ENCODE measurements around the gene PEX11B.
A peak's percentile ranks its signal among the peaks of the same experiment; 100 is the strongest.
"Not testable (repeated sequence)": the region's sequence is repeated elsewhere in the genome, so short reads cannot be mapped to it uniquely, and the experiment has no call there.

PEX11B gene

GRCh38 chr1:145927063-145927886 lies 8.8 kb upstream of the PEX11B start, which contains the start of gene RBM8A:
Gene RBM8A (minus strand): TSS chr1:145927484. CDS start chr1:145927426, 58 bp downstream.
- Histone ChIP-seq H3K79me1 (ENCODE audit: low read depth, low read length) (peaks cover 5% of the 10 kb centered on the region), H3K27ac (replicated peaks; ENCODE audit: low read length) (peak within 1 kb of the TSS; percentile 84), H3K4me2 (ENCODE audit: insufficient read depth, low read length, poor library complexity, severe bottlenecking) (peak within 1 kb of the TSS; percentile 67), H4K91ac (ENCODE audit: low read depth, low read length, poor library complexity) (no peak within 1 kb of the TSS), H3K27me3 (ENCODE audit: control insufficient read depth in 3 of 3, insufficient read depth in 3 of 3, low read depth in 1 of 3, low read length in 3 of 3) (no peaks in the 10 kb centered on the region), H3K23ac (ENCODE audit: low read depth, low read length, poor library complexity) (no peak within 1 kb of the TSS), H3K9ac (ENCODE audit: low read depth, low read length, poor library complexity) (peak within 1 kb of the TSS; percentile 86), H3K36me3 (replicated peaks in 1 of 2; ENCODE audit: control insufficient read depth in 2 of 2, insufficient read depth in 2 of 2, low read length in 2 of 2) (peaks cover 7 to 35% of the 10 kb centered on the region in 2 donors), H3K9me3 (replicated peaks in 1 of 2; ENCODE audit: control insufficient read depth in 2 of 2, insufficient read depth in 1 of 2, low read depth in 1 of 2, low read length in 2 of 2) (no peaks in the 10 kb centered on the region), H2BK120ac (ENCODE audit: low read depth, low read length) (no peak within 1 kb of the TSS), H2AFZ (ENCODE audit: low read length) (peak within 1 kb of the TSS; percentile 72), H2BK5ac (ENCODE audit: low read length) (no peak within 1 kb of the TSS), H3K4me3 (ENCODE audit: low read length in 2 of 2) (peak within 1 kb of the TSS; percentile 76 to 91), H3K4ac (ENCODE audit: low read length) (no peak within 1 kb of the TSS), H2BK12ac (ENCODE audit: low read length) (no peak within 1 kb of the TSS), H2AK5ac (ENCODE audit: low read depth, low read length) (peak within 1 kb of the TSS; percentile 68), H2BK15ac (ENCODE audit: low read length) (no peak within 1 kb of the TSS), H3K14ac (ENCODE audit: low read length) (no peak within 1 kb of the TSS), H3K4me1 (ENCODE audit: control insufficient read depth in 2 of 2, insufficient read depth in 1 of 2, low read depth in 1 of 2, low read length in 2 of 2) (peaks cover 1 to 5% of the 10 kb centered on the region in 2 donors), H3K18ac (ENCODE audit: low read length) (peak within 1 kb of the TSS; percentile 92), H4K8ac (ENCODE audit: low read depth, low read length) (no peak within 1 kb of the TSS)
- peak; percentile 94 for DNase-seq (ENCODE audit: low spot score)
- WGBS, 2 donors (ENCODE audit: extremely low coverage in 2 of 2, insufficient read length in 2 of 2, insufficient replicate concordance in 1 of 2) = no CpG with 5 or more reads among the region's 41 CpGs

- Histone ChIP-seq H4K91ac (ENCODE audit: low read depth, low read length, poor library complexity) (no peak overlapping the region), H3K79me1 (ENCODE audit: low read depth, low read length) (peaks cover 5% of the 10 kb centered on the region), H3K14ac (ENCODE audit: low read length) (no peak overlapping the region), H3K4me1 (ENCODE audit: control insufficient read depth in 2 of 2, insufficient read depth in 1 of 2, low read depth in 1 of 2, low read length in 2 of 2) (peaks cover 1 to 5% of the 10 kb centered on the region in 2 donors), H2AFZ (ENCODE audit: low read length) (peak overlapping the region; percentile 72), H3K9me3 (replicated peaks in 1 of 2; ENCODE audit: control insufficient read depth in 2 of 2, insufficient read depth in 1 of 2, low read depth in 1 of 2, low read length in 2 of 2) (no peaks in the 10 kb centered on the region), H3K9ac (ENCODE audit: low read depth, low read length, poor library complexity) (no peak overlapping the region), H4K8ac (ENCODE audit: low read depth, low read length) (no peak overlapping the region), H2BK5ac (ENCODE audit: low read length) (no peak overlapping the region), H3K27ac (replicated peaks; ENCODE audit: low read length) (no peak overlapping the region), H3K27me3 (ENCODE audit: control insufficient read depth in 3 of 3, insufficient read depth in 3 of 3, low read depth in 1 of 3, low read length in 3 of 3) (no peaks in the 10 kb centered on the region), H3K18ac (ENCODE audit: low read length) (no peak overlapping the region), H2BK15ac (ENCODE audit: low read length) (no peak overlapping the region), H3K4me2 (ENCODE audit: insufficient read depth, low read length, poor library complexity, severe bottlenecking) (peak overlapping the region; percentile 55), H3K36me3 (replicated peaks in 1 of 2; ENCODE audit: control insufficient read depth in 2 of 2, insufficient read depth in 2 of 2, low read length in 2 of 2) (peaks cover 7 to 40% of the 10 kb centered on the region in 2 donors), H2BK120ac (ENCODE audit: low read depth, low read length) (no peak overlapping the region), H3K23ac (ENCODE audit: low read depth, low read length, poor library complexity) (no peak overlapping the region), H2BK12ac (ENCODE audit: low read length) (no peak overlapping the region), H2AK5ac (ENCODE audit: low read depth, low read length) (no peak overlapping the region), H3K4me3 (ENCODE audit: low read length in 2 of 2) (peak overlapping the region; percentile 76 to 91), H3K4ac (ENCODE audit: low read length) (no peak overlapping the region)
- no peak for DNase-seq (ENCODE audit: low spot score)
- no CpG with 5 or more reads among the region's 19 CpGs for WGBS, 2 donors (ENCODE audit: extremely low coverage in 2 of 2, insufficient read length in 2 of 2, insufficient replicate concordance in 1 of 2)
Measured at GRCh38 chr1:145926686-145927062, 8.2 kb upstream of the PEX11B start.

- Histone ChIP-seq H2BK5ac (ENCODE audit: low read length) (no peak overlapping the region), H3K9me3 (replicated peaks in 1 of 2; ENCODE audit: control insufficient read depth in 2 of 2, insufficient read depth in 1 of 2, low read depth in 1 of 2, low read length in 2 of 2) (no peaks in the 10 kb centered on the region), H2BK120ac (ENCODE audit: low read depth, low read length) (no peak overlapping the region), H3K27me3 (ENCODE audit: control insufficient read depth in 3 of 3, insufficient read depth in 3 of 3, low read depth in 1 of 3, low read length in 3 of 3) (no peaks in the 10 kb centered on the region), H2BK12ac (ENCODE audit: low read length) (no peak overlapping the region), H2BK15ac (ENCODE audit: low read length) (no peak overlapping the region), H3K27ac (replicated peaks; ENCODE audit: low read length) (no peak overlapping the region), H3K36me3 (replicated peaks in 1 of 2; ENCODE audit: control insufficient read depth in 2 of 2, insufficient read depth in 2 of 2, low read length in 2 of 2) (peaks cover 7 to 48% of the 10 kb centered on the region in 2 donors), H3K14ac (ENCODE audit: low read length) (no peak overlapping the region), H4K8ac (ENCODE audit: low read depth, low read length) (no peak overlapping the region), H3K4ac (ENCODE audit: low read length) (no peak overlapping the region), H2AFZ (ENCODE audit: low read length) (no peak overlapping the region), H3K9ac (ENCODE audit: low read depth, low read length, poor library complexity) (no peak overlapping the region), H3K4me1 (ENCODE audit: control insufficient read depth in 2 of 2, insufficient read depth in 1 of 2, low read depth in 1 of 2, low read length in 2 of 2) (peaks cover 7 to 12% of the 10 kb centered on the region in 2 donors), H2AK5ac (ENCODE audit: low read depth, low read length) (no peak overlapping the region), H3K18ac (ENCODE audit: low read length) (no peak overlapping the region), H4K91ac (ENCODE audit: low read depth, low read length, poor library complexity) (no peak overlapping the region), H3K23ac (ENCODE audit: low read depth, low read length, poor library complexity) (no peak overlapping the region), H3K4me3 (ENCODE audit: low read length in 2 of 2) (no peak overlapping the region), H3K79me1 (ENCODE audit: low read depth, low read length) (peaks cover 5% of the 10 kb centered on the region), H3K4me2 (ENCODE audit: insufficient read depth, low read length, poor library complexity, severe bottlenecking) (no peak overlapping the region)
- no peak for DNase-seq (ENCODE audit: low spot score)
- no CpG with 5 or more reads among the region's 2 CpGs for WGBS, 2 donors (ENCODE audit: extremely low coverage in 2 of 2, insufficient read length in 2 of 2, insufficient replicate concordance in 1 of 2)
Measured at GRCh38 chr1:145922266-145922665, 3.7 kb upstream of the PEX11B start.

GRCh38 chr1:145920297-145920696 lies 1.8 kb upstream of the PEX11B start:
- H2AFZ ChIP-seq (ENCODE audit: low read length); H3K4me2 ChIP-seq (ENCODE audit: insufficient read depth, low read length, poor library complexity, severe bottlenecking); H3K4me3 ChIP-seq (ENCODE audit: low read length in 2 of 2); H2BK120ac ChIP-seq (ENCODE audit: low read depth, low read length); DNase-seq (ENCODE audit: low spot score); H2BK12ac ChIP-seq (ENCODE audit: low read length); H3K9ac ChIP-seq (ENCODE audit: low read depth, low read length, poor library complexity); H3K79me1 ChIP-seq (ENCODE audit: low read depth, low read length); H3K4ac ChIP-seq (ENCODE audit: low read length); H3K14ac ChIP-seq (ENCODE audit: low read length); H3K27ac ChIP-seq (replicated peaks; ENCODE audit: low read length); H2AK5ac ChIP-seq (ENCODE audit: low read depth, low read length); H2BK5ac ChIP-seq (ENCODE audit: low read length); H3K23ac ChIP-seq (ENCODE audit: low read depth, low read length, poor library complexity); H3K9me3 ChIP-seq (replicated peaks in 1 of 2; ENCODE audit: control insufficient read depth in 2 of 2, insufficient read depth in 1 of 2, low read depth in 1 of 2, low read length in 2 of 2); H2BK15ac ChIP-seq (ENCODE audit: low read length); H3K27me3 ChIP-seq (ENCODE audit: control insufficient read depth in 3 of 3, insufficient read depth in 3 of 3, low read depth in 1 of 3, low read length in 3 of 3); H4K91ac ChIP-seq (ENCODE audit: low read depth, low read length, poor library complexity); H4K8ac ChIP-seq (ENCODE audit: low read depth, low read length); H3K18ac ChIP-seq (ENCODE audit: low read length): not testable (repeated sequence)
- no CpG with 5 or more reads among the region's 4 CpGs for WGBS, 2 donors (ENCODE audit: extremely low coverage in 2 of 2, insufficient read length in 2 of 2, insufficient replicate concordance in 1 of 2)
- Histone ChIP-seq H3K4me1 (ENCODE audit: control insufficient read depth in 2 of 2, insufficient read depth in 1 of 2, low read depth in 1 of 2, low read length in 2 of 2) (peaks cover 2 to 11% of the 10 kb centered on the region in 2 donors), H3K36me3 (replicated peaks in 1 of 2; ENCODE audit: control insufficient read depth in 2 of 2, insufficient read depth in 2 of 2, low read length in 2 of 2) (peaks cover 0 to 49% of the 10 kb centered on the region in 2 donors)

Measured in neuronal stem cell (in vitro differentiated cells).